Prostate gland (tissue), 2 donors: Measurements from ENCODE around the gene ZBED5.

Source experiments
- CTCF ChIP-seq, 4 experiments: fragments of 200-600 bp in 2 of 4; fragments of 450-650 bp in 2 of 4; sonication (generic) in 2 of 4; IDR thresholded peaks; 1 replicate in 3 of 4; 2 replicates in 1 of 4; pipeline ENCODE4 v1.5.1; 2016 to 2019; ENCODE audit warnings: antibody characterized with exemption in 4 of 4, mild to moderate bottlenecking in 2 of 4, moderate library complexity in 2 of 4
- POLR2A ChIP-seq: fragments of 450-650 bp; IDR thresholded peaks from one replicate; pipeline ENCODE4 v1.6.1; 2016; ENCODE audit warnings: antibody characterized with exemption, mild to moderate bottlenecking

- TF ChIP-seq CTCF (IDR thresholded peaks at IDR 0.05) (no peak), POLR2A (no peak)
These were observed 29.5 kb downstream of the ZBED5 start for GRCh38 chr11:10828402-10828801.
